ENCODE data around the gene BCL7A. TPM values are rescaled to one million over a fixed set of nuclear protein-coding genes. Genes with fewer than 3 reads are reported as not detected.

Gene BCL7A
- polyA plus RNA-seq, 1 donor from 2014 or later: 51.3 TPM

- Histone ChIP-seq H4K20me1 (ENCODE audit: insufficient read depth) (peaks cover 5% of the 10 kb centered on the region), H3K27me3 (ENCODE audit: insufficient read depth, low read depth, low read length) (no peaks in the 10 kb centered on the region), H3K9me3 (ENCODE audit: low read length) (no peaks in the 10 kb centered on the region), H3K36me3 (ENCODE audit: insufficient read depth, low read length) (no peaks in the 10 kb centered on the region), H3K27ac (ENCODE audit: low read length) (no peak overlapping the region), H3F3A (ENCODE audit: insufficient read depth, low read length, poor library complexity, severe bottlenecking) (no peaks in the 10 kb centered on the region), H2AFZ (ENCODE audit: low read depth, low read length) (peak overlapping the region; percentile 54), H3K4me3 (ENCODE audit: low read length) (peak overlapping the region; percentile 79), H3K9me2 (ENCODE audit: insufficient read depth, low read length) (no peaks in the 10 kb centered on the region), H3K9ac (ENCODE audit: low read length) (peak overlapping the region; percentile 69), H3K4me2 (ENCODE audit: low read length) (peak overlapping the region; percentile 48), H3K79me2 (replicated peaks; ENCODE audit: insufficient read depth, low read length) (peaks cover 35% of the 10 kb centered on the region)
- no peak for TF ChIP-seq TAF1 (IDR thresholded peaks at IDR 0.05; ENCODE audit: low read depth)
- TF ChIP-seq CTCF (IDR thresholded peaks at IDR 0.05; ENCODE audit: poor library complexity, severe bottlenecking): peak; percentile 9
Observed at GRCh38 chr12:122021193-122021821, 377 bp upstream of the BCL7A start.

- Histone ChIP-seq H3K27ac (ENCODE audit: low read length) (peak overlapping the region; percentile 51), H3K9me3 (ENCODE audit: low read length) (no peaks in the 10 kb centered on the region), H3K4me2 (ENCODE audit: low read length) (peak overlapping the region; percentile 69), H3K9ac (ENCODE audit: low read length) (peak overlapping the region; percentile 72), H3K36me3 (ENCODE audit: insufficient read depth, low read length) (no peaks in the 10 kb centered on the region), H3F3A (ENCODE audit: insufficient read depth, low read length, poor library complexity, severe bottlenecking) (no peaks in the 10 kb centered on the region), H4K20me1 (ENCODE audit: insufficient read depth) (peaks cover 5% of the 10 kb centered on the region), H2AFZ (ENCODE audit: low read depth, low read length) (peak overlapping the region; percentile 4), H3K27me3 (ENCODE audit: insufficient read depth, low read depth, low read length) (no peaks in the 10 kb centered on the region), H3K9me2 (ENCODE audit: insufficient read depth, low read length) (no peaks in the 10 kb centered on the region), H3K4me3 (ENCODE audit: low read length) (peak overlapping the region; percentile 89), H3K79me2 (replicated peaks; ENCODE audit: insufficient read depth, low read length) (peaks cover 46% of the 10 kb centered on the region)
- TF ChIP-seq MXI1 (conservative IDR thresholded peaks at IDR 0.05; ENCODE audit: poor library complexity, severe bottlenecking) (peak; percentile 38), TAF1 (IDR thresholded peaks at IDR 0.05; ENCODE audit: low read depth) (no peak)
Observed at GRCh38 chr12:122022393-122023338, 982 bp downstream of the BCL7A start.

- peaks cover 5% of the 10 kb centered on the region for H4K20me1 ChIP-seq (ENCODE audit: insufficient read depth)
- H3F3A ChIP-seq (ENCODE audit: insufficient read depth, low read length, poor library complexity, severe bottlenecking): no peaks in the 10 kb centered on the region
- H3K36me3 ChIP-seq (ENCODE audit: insufficient read depth, low read length): no peaks in the 10 kb centered on the region
- H3K9ac ChIP-seq (ENCODE audit: low read length): peak overlapping the region; percentile 72
- TF ChIP-seq SMC3 (conservative IDR thresholded peaks at IDR 0.05; ENCODE audit: poor library complexity): no peak
- TF ChIP-seq TAF1 (IDR thresholded peaks at IDR 0.05; ENCODE audit: low read depth): no peak
- TF ChIP-seq RAD21 (conservative IDR thresholded peaks at IDR 0.05): no peak
- TF ChIP-seq CTCF (IDR thresholded peaks at IDR 0.05; ENCODE audit: poor library complexity, severe bottlenecking): no peak
- TF ChIP-seq EZH2 (IDR thresholded peaks at IDR 0.05; ENCODE audit: borderline replicate concordance, insufficient read depth, low read length, poor library complexity, severe bottlenecking): no peak
- no peak for TF ChIP-seq POLR2AphosphoS5 (IDR thresholded peaks at IDR 0.05)
- TF ChIP-seq EP300 (conservative IDR thresholded peaks at IDR 0.05; ENCODE audit: poor library complexity, severe bottlenecking): no peak
- TF ChIP-seq MXI1 (conservative IDR thresholded peaks at IDR 0.05; ENCODE audit: poor library complexity, severe bottlenecking): no peak
- no peak for TF ChIP-seq REST (IDR thresholded peaks at IDR 0.05; ENCODE audit: borderline replicate concordance)
- peak overlapping the region; percentile 51 for H3K27ac ChIP-seq (ENCODE audit: low read length)
- H3K9me2 ChIP-seq (ENCODE audit: insufficient read depth, low read length): no peaks in the 10 kb centered on the region
- peak overlapping the region; percentile 89 for H3K4me3 ChIP-seq (ENCODE audit: low read length)
- peaks cover 55% of the 10 kb centered on the region for H3K79me2 ChIP-seq (replicated peaks; ENCODE audit: insufficient read depth, low read length)
- no peaks in the 10 kb centered on the region for H3K9me3 ChIP-seq (ENCODE audit: low read length)
- no peaks in the 10 kb centered on the region for H3K27me3 ChIP-seq (ENCODE audit: insufficient read depth, low read depth, low read length)
- H3K4me2 ChIP-seq (ENCODE audit: low read length): peak overlapping the region; percentile 69
- peak overlapping the region; percentile 4 for H2AFZ ChIP-seq (ENCODE audit: low read depth, low read length)
Observed at GRCh38 chr12:122023339-122024131, 1.9 kb downstream of the BCL7A start.
